Hypothalamus (tissue), 51 donors: ENCODE results near the gene RRP1.

Source experiments
- DNase-seq, 51 donors: peaks; one replicate each; lab custom pipeline; 2025; lab: John Stamatoyannopoulos, UW

RRP1 gene

DNA sequence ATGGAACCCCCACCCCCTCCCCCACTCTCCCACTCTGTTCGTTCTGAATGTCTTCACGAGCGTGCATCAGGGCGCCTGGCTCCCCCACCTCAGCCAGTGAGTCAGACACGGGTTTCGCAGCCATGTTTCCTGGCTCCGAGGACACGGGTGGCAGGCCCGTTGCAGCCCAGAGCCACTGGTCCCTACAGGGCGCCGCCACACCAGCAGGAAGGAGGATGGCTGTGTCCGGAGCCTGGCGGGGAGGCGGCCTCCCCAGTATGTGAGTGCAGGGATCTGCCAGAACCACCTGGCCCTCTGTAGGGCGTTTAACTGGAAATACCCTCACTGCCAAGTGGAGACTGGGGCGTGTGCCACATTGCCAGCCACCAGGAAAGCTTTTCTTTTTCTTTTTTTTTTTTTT lies 31.8 kb upstream of the RRP1 start:
- peak in 3 of 51 donors; percentile 23 to 58 (median 28) for DNase-seq

DNA sequence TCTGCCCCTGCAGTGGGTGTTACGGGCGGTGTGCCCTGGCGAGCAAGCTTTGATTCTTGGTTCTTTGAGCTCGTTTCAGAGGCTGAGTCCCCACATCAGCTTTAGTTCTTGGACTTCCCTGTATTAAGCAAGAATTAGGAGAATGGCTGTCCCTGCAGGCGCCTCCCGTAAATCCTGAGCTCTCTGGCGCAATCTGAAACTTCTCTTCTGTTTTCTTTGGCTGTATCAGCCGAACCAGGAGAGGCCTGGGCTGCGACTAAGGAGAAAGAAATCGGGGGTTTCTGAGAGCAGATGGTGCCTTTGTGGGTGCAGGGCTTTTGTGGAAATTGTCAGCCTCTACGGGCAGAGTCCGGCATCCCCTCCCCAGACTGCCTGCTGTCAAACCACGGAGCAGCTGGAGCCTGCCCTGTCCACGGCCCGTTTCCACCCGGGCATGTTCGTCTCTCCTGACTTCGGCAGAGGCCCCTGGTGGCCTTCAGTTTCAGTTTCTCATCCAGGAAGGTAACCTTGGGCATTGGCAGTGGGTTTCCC lies 31.2 kb upstream of the RRP1 start:
- peak in 1 of 51 donors; percentile 15 for DNase-seq

- DNase-seq: no peak
Measured at GRCh38 chr21:43758811-43759210, 30.6 kb upstream of the RRP1 start.

DNA sequence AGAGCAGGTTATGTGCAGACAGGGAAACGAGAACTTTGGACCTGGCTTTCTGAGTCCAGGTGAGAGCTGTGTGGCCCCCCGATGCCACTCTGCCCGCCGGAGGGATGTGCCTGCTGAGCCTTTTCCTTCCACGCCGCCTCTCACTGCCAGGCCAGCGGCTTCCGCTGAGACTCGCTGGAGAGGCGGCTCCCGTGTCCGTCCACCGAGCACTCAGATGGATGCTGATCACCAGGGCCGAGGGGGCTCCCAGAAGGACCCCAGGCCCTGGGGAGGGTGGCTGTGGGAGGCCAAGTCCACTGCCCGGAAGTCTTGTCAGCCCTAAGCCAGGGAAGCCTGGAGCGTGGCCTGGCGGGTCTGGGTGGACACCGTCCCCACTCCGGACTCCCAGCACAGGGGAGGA lies 29.7 kb upstream of the RRP1 start:
- no peak for DNase-seq

GRCh38 chr21:43760391-43760958 lies 28.9 kb upstream of the RRP1 start:
- DNase-seq: no peak

DNA sequence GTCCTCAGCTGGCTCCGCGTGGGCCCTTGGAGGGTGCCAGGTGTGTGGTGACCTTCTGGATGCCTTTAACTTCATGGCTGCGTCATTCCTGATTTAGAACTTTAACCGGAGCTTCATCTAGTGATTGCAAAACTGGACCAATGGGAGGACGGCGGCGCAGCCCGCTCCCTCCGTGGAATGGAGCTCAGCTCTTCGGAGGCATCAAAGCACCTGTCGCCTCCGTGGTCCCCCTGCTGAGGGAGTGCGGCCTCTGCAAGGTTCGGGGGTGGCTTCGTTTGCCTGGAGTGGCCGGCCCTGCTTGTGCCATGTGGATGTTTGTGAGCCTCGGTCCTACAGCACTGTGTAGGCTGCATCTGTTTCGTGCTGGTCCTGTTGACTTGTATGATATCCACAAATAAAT lies 27.5 kb upstream of the RRP1 start:
- DNase-seq: no peak

DNA sequence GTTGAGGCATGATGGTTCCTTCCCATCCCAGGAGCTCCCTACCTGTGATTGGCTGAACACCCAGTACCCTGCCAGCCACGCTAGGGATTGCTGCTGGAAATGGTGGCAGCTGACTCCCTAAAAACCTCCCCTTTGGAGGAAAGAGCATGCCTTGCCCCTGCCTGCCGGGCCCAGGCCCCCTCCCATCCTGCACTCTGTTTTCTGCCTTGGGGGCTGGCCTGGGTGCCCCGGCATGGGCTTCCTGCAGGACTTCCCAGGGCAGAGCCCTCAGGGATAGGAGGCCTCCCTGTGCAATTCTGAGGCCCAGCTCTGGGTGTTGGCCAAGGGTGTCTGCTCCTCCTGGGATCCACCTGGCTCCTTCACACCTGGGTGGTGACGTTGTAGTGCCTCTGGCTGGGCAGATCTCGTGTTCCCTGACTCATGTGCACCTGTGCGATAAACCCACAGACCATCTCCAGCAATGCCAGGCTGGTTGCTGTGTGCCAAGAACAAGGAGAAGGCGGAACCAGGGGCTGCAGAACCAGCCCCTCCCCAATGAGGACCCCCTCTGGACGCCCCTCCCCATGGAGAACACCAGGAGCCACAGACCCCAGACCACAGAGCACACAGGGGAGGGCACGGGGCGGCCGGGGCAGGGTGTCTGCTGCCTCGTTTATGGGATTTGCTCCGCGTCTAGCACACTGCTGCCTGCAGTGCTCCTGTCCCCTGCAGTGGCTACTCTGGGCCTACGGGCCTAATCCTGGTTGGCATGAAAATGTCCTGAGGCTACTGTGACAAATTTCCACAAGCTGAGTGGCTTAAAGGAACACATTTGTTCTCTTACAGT lies 26.9 kb upstream of the RRP1 start:
- no peak for DNase-seq

GRCh38 chr21:43763901-43764523 lies 25.4 kb upstream of the RRP1 start:
- DNase-seq: no peak

GRCh38 chr21:43764576-43765495 lies 24.5 kb upstream of the RRP1 start:
- DNase-seq: no peak

GRCh38 chr21:43766734-43767497 lies 22.5 kb upstream of the RRP1 start:
- DNase-seq: no peak

DNA sequence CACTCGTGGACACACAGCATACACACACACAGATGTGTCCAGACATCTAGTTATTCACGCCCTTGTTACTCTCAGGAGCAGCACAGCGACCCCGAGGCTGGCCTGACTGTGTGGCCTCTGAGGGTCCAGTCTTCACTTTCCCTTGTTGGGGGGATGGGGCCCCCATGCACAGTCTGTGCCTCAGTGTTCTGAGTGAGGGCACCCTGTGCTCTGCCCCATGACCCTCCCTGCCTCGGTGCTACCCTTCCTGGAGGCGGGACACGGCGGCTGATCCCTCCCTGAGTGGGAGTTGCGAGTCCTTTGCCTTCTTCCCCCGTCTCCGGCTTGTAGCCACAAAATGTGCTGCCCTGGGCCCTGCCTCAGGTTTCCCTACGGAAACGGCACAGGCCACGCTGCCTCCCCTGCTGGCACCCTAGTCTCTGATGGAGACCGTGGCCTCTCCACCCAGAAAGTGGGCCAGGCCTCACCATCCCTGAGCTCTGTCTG lies 21.8 kb upstream of the RRP1 start:
- no peak for DNase-seq

- DNase-seq: peak in 8 of 51 donors; percentile 7 to 46 (median 26)
Measured at GRCh38 chr21:43767984-43768867, 21.2 kb upstream of the RRP1 start.

DNA sequence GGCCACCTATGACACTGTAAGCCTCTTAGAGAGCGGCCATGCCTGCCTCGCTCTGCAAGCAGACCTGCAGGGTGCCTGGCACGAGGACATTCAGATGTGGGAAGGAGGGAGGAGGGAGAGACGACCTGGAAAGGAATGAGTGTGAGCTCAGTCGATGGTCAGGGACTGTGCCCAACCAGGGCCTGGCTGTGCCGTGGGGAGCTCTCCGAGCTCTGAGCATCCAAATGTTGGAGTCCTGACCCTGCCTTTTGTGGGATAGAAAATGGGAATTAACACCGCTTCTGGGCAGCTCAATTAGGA lies 20.6 kb upstream of the RRP1 start:
- no peak for DNase-seq

- no peak for DNase-seq
Measured at GRCh38 chr21:43769325-43769958, 19.9 kb upstream of the RRP1 start.

DNA sequence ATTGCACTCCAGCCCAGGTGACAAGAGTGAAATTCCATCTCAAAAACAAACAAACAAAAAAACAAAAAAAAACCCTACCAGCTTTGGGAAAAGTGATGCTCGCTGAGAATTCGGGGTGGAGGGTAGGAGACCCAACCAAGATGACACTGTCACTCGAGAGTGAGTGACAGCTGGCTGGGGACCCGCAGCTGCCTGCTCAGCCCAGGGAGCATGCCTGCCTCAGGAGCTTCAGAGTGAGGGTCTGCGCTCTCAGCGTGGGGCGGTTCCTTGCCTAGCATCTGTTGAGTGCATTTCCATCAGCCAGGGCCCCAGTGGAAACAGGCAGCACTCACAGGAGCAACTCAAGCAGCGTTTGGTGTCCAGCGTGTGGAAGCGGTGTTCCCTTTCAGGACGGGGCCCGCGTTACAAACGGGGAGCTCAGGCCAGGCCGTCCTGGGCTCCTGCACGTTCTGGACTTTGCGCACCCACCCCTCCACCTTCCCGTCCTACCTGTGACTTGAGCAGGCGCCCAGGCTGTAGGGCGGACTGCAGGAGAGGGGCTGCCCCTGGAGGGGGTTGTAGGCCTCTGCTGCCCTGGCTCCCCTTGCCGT lies 19.2 kb upstream of the RRP1 start:
- no peak for DNase-seq

DNA sequence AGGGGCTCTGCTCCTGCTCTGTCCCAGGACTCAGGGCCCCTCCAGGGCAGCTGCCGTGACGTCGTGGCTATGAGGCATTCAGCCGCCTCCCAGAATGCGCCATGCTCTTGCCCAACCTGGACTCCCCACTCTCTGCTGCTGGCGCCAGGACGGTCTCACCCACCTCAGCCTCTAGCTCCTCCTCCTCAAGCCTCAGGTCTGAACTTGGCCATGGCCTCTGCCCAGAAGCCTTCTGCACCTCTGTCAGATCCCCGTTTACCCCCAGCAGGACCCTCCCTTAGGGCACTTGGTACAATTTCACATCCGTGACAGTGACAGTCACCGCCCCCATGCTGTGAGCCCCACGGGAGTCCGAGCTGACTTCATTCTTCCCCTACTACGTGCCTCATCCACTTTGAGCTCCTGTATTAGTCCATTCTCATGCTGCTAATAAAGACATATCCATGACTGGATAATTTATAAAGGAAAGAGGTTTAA lies 18.1 kb upstream of the RRP1 start:
- DNase-seq: no peak

GRCh38 chr21:43771698-43772424 lies 17.5 kb upstream of the RRP1 start:
- no peak for DNase-seq
